OCI-M2 (cell line): Measurements from ENCODE around the gene ODAD2.
"Not testable (repeated sequence)": the region's sequence is repeated elsewhere in the genome, so short reads cannot be mapped to it uniquely, and the experiment has no call there.

Experiments
- DNase-seq: peaks from one replicate; lab custom pipeline; 2025; ENCODE audit not compliant: unreplicated experiment; lab: John Stamatoyannopoulos, UW

The ODAD2 gene

GRCh38 chr10:27998954-27999275, at the start of gene ODAD2:
Gene ODAD2, minus strand, starts transcription at chr10:27999079. Its CDS starts 3,937 bp downstream, at chr10:27995142.
- DNase-seq = no peak

GRCh38 chr10:28047061-28047460, 48.2 kb upstream of the ODAD2 start:
- DNase-seq = no peak

GRCh38 chr10:28046579-28046978, 47.7 kb upstream of the ODAD2 start:
- no peak for DNase-seq

- DNase-seq = no peak
Measured at GRCh38 chr10:28043941-28044340, 45.1 kb upstream of the ODAD2 start.

- DNase-seq = no peak
Measured at GRCh38 chr10:28036587-28036986, 37.7 kb upstream of the ODAD2 start.

- no peak for DNase-seq
Measured at GRCh38 chr10:28020993-28021982, 22.4 kb upstream of the ODAD2 start.

- DNase-seq = no peak
Measured at GRCh38 chr10:28020080-28020860, 21.4 kb upstream of the ODAD2 start.

GRCh38 chr10:28014651-28015050, 15.8 kb upstream of the ODAD2 start:
- no peak for DNase-seq

GRCh38 chr10:28012990-28013515, 14.2 kb upstream of the ODAD2 start:
- no peak for DNase-seq

- DNase-seq = no peak
Measured at GRCh38 chr10:28010821-28011220, 11.9 kb upstream of the ODAD2 start.

- no peak for DNase-seq
Measured at GRCh38 chr10:28008054-28008453, 9.2 kb upstream of the ODAD2 start.

- no peak for DNase-seq
Measured at GRCh38 chr10:28001353-28001752, 2.5 kb upstream of the ODAD2 start.

- no peak for DNase-seq
Measured at GRCh38 chr10:27998178-27998953, 513 bp downstream of the ODAD2 start.

GRCh38 chr10:27997865-27998177, 1.1 kb downstream of the ODAD2 start:
- DNase-seq = no peak

GRCh38 chr10:27995311-27995710, 3.6 kb downstream of the ODAD2 start:
- DNase-seq = no peak

- DNase-seq = not testable (repeated sequence)
Measured at GRCh38 chr10:27989357-27989756, 9.5 kb downstream of the ODAD2 start.

- no peak for DNase-seq
Measured at GRCh38 chr10:27986821-27987220, 12.1 kb downstream of the ODAD2 start.

GRCh38 chr10:27982875-27983543, 15.9 kb downstream of the ODAD2 start:
- DNase-seq = no peak

- no peak for DNase-seq
Measured at GRCh38 chr10:27981744-27982143, 17.1 kb downstream of the ODAD2 start.

- not testable (repeated sequence) for DNase-seq
Measured at GRCh38 chr10:27970795-27971194, 28.1 kb downstream of the ODAD2 start.

- not testable (repeated sequence) for DNase-seq
Measured at GRCh38 chr10:27969931-27970330, 28.9 kb downstream of the ODAD2 start.
